ENCODE data around the gene STKLD1. TPM values are rescaled to one million over a fixed set of nuclear protein-coding genes. Genes with fewer than 3 reads are reported as not detected.
"Not testable (repeated sequence)": the region's sequence is repeated elsewhere in the genome, so short reads cannot be mapped to it uniquely, and the experiment has no call there.

Gene STKLD1
- total RNA-seq, 2 experiments from 2014 or later = 0.40 to 0.82 TPM

- no peaks in the 10 kb centered on the region for H3K9me3 Mint-ChIP-seq (ENCODE audit: low read depth)
- H3K36me3 Mint-ChIP-seq (ENCODE audit: low read depth) = peaks cover 46% of the 10 kb centered on the region
- intact Hi-C loops (cut with DNase I, micrococcal nuclease) = loop anchor here (2.0 to 10.0 kb wide), 3 partner anchors 42 to 149 kb away; no protein-coding TSS in a partner anchor
- peak overlapping the region; percentile 86 for H3K4me3 Mint-ChIP-seq
- ATAC-seq = no peak
- H3K4me1 Mint-ChIP-seq = peaks cover 28% of the 10 kb centered on the region
- CTCF ChIA-PET = interaction anchor here (0.5 to 1.2 kb wide), 3 partner anchors 28 to 153 kb away, joined by 3 read pairs; no protein-coding TSS in a partner anchor
- H3K27ac Mint-ChIP-seq = peak overlapping the region; percentile 89
- POLR2A ChIA-PET = interaction anchor here (1.2 kb wide), 1 partner anchor 14 kb away, joined by 3 read pairs; the partner anchor contains the start of genes MED22 and RPL7A
- no peak for DNase-seq
- H3K27me3 Mint-ChIP-seq = no peaks in the 10 kb centered on the region
Measured at GRCh38 chr9:133334161-133334560, 42.0 kb upstream of the STKLD1 start.

- POLR2A ChIA-PET = interaction anchor here (1.1 kb wide), 1 partner anchor 13 kb away, joined by 3 read pairs; the partner anchor contains the start of genes MED22 and RPL7A
- peaks cover 51% of the 10 kb centered on the region for H3K36me3 Mint-ChIP-seq (ENCODE audit: low read depth)
Measured at GRCh38 chr9:133334888-133335287, 41.3 kb upstream of the STKLD1 start.

GRCh38 chr9:133335924-133336811 lies 40.0 kb upstream of the STKLD1 start, which contains the start of gene SURF6:
Gene SURF6, minus strand, starts transcription at chr9:133336188. Its CDS starts 56 bp downstream, at chr9:133336132.
- Mint-ChIP-seq H3K36me3 (ENCODE audit: low read depth) (peaks cover 50% of the 10 kb centered on the region), H3K4me1 (peaks cover 23% of the 10 kb centered on the region), H3K27ac (peak within 1 kb of the TSS; percentile 89), H3K9me3 (ENCODE audit: low read depth) (no peaks in the 10 kb centered on the region), H3K4me3 (peak within 1 kb of the TSS; percentile 86), H3K27me3 (no peaks in the 10 kb centered on the region)
- POLR2A ChIA-PET = interaction anchor here (0.7 to 1.1 kb wide), 2 partner anchors 12 to 305 kb away, joined by 3 to 4 read pairs; partner anchors contain the start of genes MED22 and RPL7A
- ATAC-seq (peak; percentile 96), DNase-seq (peak; percentile 97)
- intact Hi-C loops (cut with DNase I, micrococcal nuclease) = loop anchor here (1.0 to 10.0 kb wide), 18 partner anchors 11 to 689 kb away; partner anchors contain the start of genes AK8 (in 1 of the 2), BRD3OS (in 1 of the 2), CACFD1 (in 1 of the 2) and GTF3C5 (in 1 of the 2)
- CTCF ChIA-PET = no interaction called here

More at GRCh38 chr9:133334888-133335287, 41.3 kb upstream of the STKLD1 start:
- not testable (repeated sequence) for ATAC-seq; DNase-seq; H3K9me3 Mint-ChIP-seq (ENCODE audit: low read depth); H3K27me3 Mint-ChIP-seq
- CTCF ChIA-PET = interaction anchor here (0.6 to 1.2 kb wide), 3 partner anchors 36 to 152 kb away, joined by 3 to 4 read pairs (median 3); no protein-coding TSS in a partner anchor
- intact Hi-C loops (cut with DNase I, micrococcal nuclease) = loop anchor here (2.0 to 10.0 kb wide), 4 partner anchors 43 to 458 kb away; partner anchors contain the start of genes AK8 (in 1 of the 2) and SPACA9 (in 1 of the 2)
- Mint-ChIP-seq H3K4me1 (peaks cover 28% of the 10 kb centered on the region), H3K27ac (peak overlapping the region; percentile 89), H3K4me3 (peak overlapping the region; percentile 86)

GRCh38 chr9:133339641-133340040 lies 36.5 kb upstream of the STKLD1 start:
- no peak for DNase-seq
- intact Hi-C loops (cut with DNase I, micrococcal nuclease) = loop anchor here (5.0 to 10.0 kb wide), 3 partner anchors 155 to 985 kb away; partner anchors contain the start of genes AK8 (in 1 of the 2), SETX (in 1 of the 2) and SPACA9 (in 1 of the 2)
- ChIA-PET POLR2A (interaction anchor here (1.5 kb wide), 1 partner anchor 11 kb away, joined by 7 read pairs; no protein-coding TSS in a partner anchor), CTCF (interaction anchor here (0.7 to 2.1 kb wide), 6 partner anchors 8 to 153 kb away, joined by 3 to 10 read pairs (median 5); partner anchors contain the start of genes MED22, RPL7A and STKLD1)
- H3K4me1 Mint-ChIP-seq = peaks cover 11% of the 10 kb centered on the region
- no peaks in the 10 kb centered on the region for H3K9me3 Mint-ChIP-seq (ENCODE audit: low read depth)
- H3K36me3 Mint-ChIP-seq (ENCODE audit: low read depth) = peaks cover 37% of the 10 kb centered on the region
- no peak for ATAC-seq
- H3K4me3 Mint-ChIP-seq = no peak overlapping the region
- H3K27me3 Mint-ChIP-seq = no peaks in the 10 kb centered on the region
- H3K27ac Mint-ChIP-seq = no peak overlapping the region

- intact Hi-C loops (cut with DNase I, micrococcal nuclease) = loop anchor here in 1 of 2 experiments (10.0 kb wide), 1 partner anchor 985 kb away; the partner anchor contains the start of gene SETX
Measured at GRCh38 chr9:133340256-133340655, 35.9 kb upstream of the STKLD1 start.

GRCh38 chr9:133340916-133341315 lies 35.2 kb upstream of the STKLD1 start:
- Mint-ChIP-seq H3K4me3 (no peak overlapping the region), H3K27ac (no peak overlapping the region), H3K36me3 (ENCODE audit: low read depth) (peaks cover 39% of the 10 kb centered on the region), H3K4me1 (peaks cover 6% of the 10 kb centered on the region), H3K27me3 (no peaks in the 10 kb centered on the region), H3K9me3 (ENCODE audit: low read depth) (no peaks in the 10 kb centered on the region)
- no peak for DNase-seq
- ChIA-PET CTCF (interaction anchor here (0.6 to 2.1 kb wide), 5 partner anchors 30 to 104 kb away, joined by 3 to 10 read pairs (median 3); partner anchors contain the start of gene STKLD1), POLR2A (interaction anchor here (1.5 kb wide), 1 partner anchor 9 kb away, joined by 7 read pairs; no protein-coding TSS in a partner anchor)
- no peak for ATAC-seq
- intact Hi-C loops (cut with DNase I, micrococcal nuclease) = loop anchor here in 1 of 2 experiments (10.0 kb wide), 1 partner anchor 986 kb away; the partner anchor contains the start of gene SETX

More at GRCh38 chr9:133340256-133340655, 35.9 kb upstream of the STKLD1 start:
- no peak overlapping the region for H3K27ac Mint-ChIP-seq
- H3K9me3 Mint-ChIP-seq (ENCODE audit: low read depth) = no peaks in the 10 kb centered on the region
- no peak for ATAC-seq
- ChIA-PET CTCF (interaction anchor here (1.2 to 2.1 kb wide), 5 partner anchors 8 to 37 kb away, joined by 3 to 10 read pairs (median 5); partner anchors contain the start of genes MED22, RPL7A and STKLD1), POLR2A (interaction anchor here (1.5 kb wide), 1 partner anchor 10 kb away, joined by 7 read pairs; no protein-coding TSS in a partner anchor)
- H3K36me3 Mint-ChIP-seq (ENCODE audit: low read depth) = peaks cover 42% of the 10 kb centered on the region
- H3K27me3 Mint-ChIP-seq = no peaks in the 10 kb centered on the region
- H3K4me1 Mint-ChIP-seq = peaks cover 8% of the 10 kb centered on the region
- no peak for DNase-seq
- H3K4me3 Mint-ChIP-seq = no peak overlapping the region

GRCh38 chr9:133341369-133342068 lies 34.6 kb upstream of the STKLD1 start:
- ATAC-seq = no peak

GRCh38 chr9:133342069-133342406 lies 34.1 kb upstream of the STKLD1 start:
- ChIA-PET POLR2A (no interaction called here), CTCF (interaction anchor here (0.7 to 1.7 kb wide), 6 partner anchors 11 to 597 kb away, joined by 3 to 11 read pairs (median 3); no protein-coding TSS in a partner anchor)
- no peak for DNase-seq
- no peaks in the 10 kb centered on the region for H3K9me3 Mint-ChIP-seq (ENCODE audit: low read depth)
- peaks cover 14% of the 10 kb centered on the region for H3K4me1 Mint-ChIP-seq
- ATAC-seq = peak; percentile 38
- intact Hi-C loops (cut with DNase I, micrococcal nuclease) = loop anchor here in 1 of 2 experiments (10.0 kb wide), 1 partner anchor 987 kb away; the partner anchor contains the start of gene SETX
- peaks cover 49% of the 10 kb centered on the region for H3K36me3 Mint-ChIP-seq (ENCODE audit: low read depth)
- peak overlapping the region; percentile 58 for H3K27ac Mint-ChIP-seq
- no peaks in the 10 kb centered on the region for H3K27me3 Mint-ChIP-seq
- H3K4me3 Mint-ChIP-seq = no peak overlapping the region

More at GRCh38 chr9:133341369-133342068, 34.6 kb upstream of the STKLD1 start:
- H3K4me3 Mint-ChIP-seq = no peak overlapping the region
- peaks cover 10% of the 10 kb centered on the region for H3K4me1 Mint-ChIP-seq
- H3K36me3 Mint-ChIP-seq (ENCODE audit: low read depth) = peaks cover 43% of the 10 kb centered on the region
- intact Hi-C loops (cut with DNase I, micrococcal nuclease) = loop anchor here in 1 of 2 experiments (10.0 kb wide), 1 partner anchor 987 kb away; the partner anchor contains the start of gene SETX
- CTCF ChIA-PET = interaction anchor here (0.7 to 2.1 kb wide), 7 partner anchors 12 to 598 kb away, joined by 3 to 11 read pairs (median 3); no protein-coding TSS in a partner anchor
- H3K9me3 Mint-ChIP-seq (ENCODE audit: low read depth) = no peaks in the 10 kb centered on the region
- H3K27me3 Mint-ChIP-seq = no peaks in the 10 kb centered on the region
- DNase-seq = no peak
- POLR2A ChIA-PET = interaction anchor here (1.5 kb wide), 1 partner anchor 9 kb away, joined by 7 read pairs; no protein-coding TSS in a partner anchor
- no peak overlapping the region for H3K27ac Mint-ChIP-seq

- POLR2A ChIA-PET = no interaction called here
- H3K9me3 Mint-ChIP-seq (ENCODE audit: low read depth) = no peaks in the 10 kb centered on the region
- CTCF ChIA-PET = interaction anchor here (1.1 to 1.7 kb wide), 3 partner anchors 11 to 30 kb away, joined by 3 to 11 read pairs (median 5); no protein-coding TSS in a partner anchor
- peaks cover 51% of the 10 kb centered on the region for H3K36me3 Mint-ChIP-seq (ENCODE audit: low read depth)
- ATAC-seq (no peak), DNase-seq (no peak)
- intact Hi-C loops (cut with DNase I, micrococcal nuclease) = loop anchor here in 1 of 2 experiments (10.0 kb wide), 1 partner anchor 988 kb away; the partner anchor contains the start of gene SETX
- no peak overlapping the region for H3K27ac Mint-ChIP-seq
- no peak overlapping the region for H3K4me3 Mint-ChIP-seq
- H3K27me3 Mint-ChIP-seq = no peaks in the 10 kb centered on the region
- H3K4me1 Mint-ChIP-seq = peaks cover 15% of the 10 kb centered on the region
Measured at GRCh38 chr9:133342570-133342969, 33.6 kb upstream of the STKLD1 start.

GRCh38 chr9:133344071-133344470 lies 32.1 kb upstream of the STKLD1 start:
- ChIA-PET CTCF (interaction anchor here (0.5 to 0.9 kb wide), 2 partner anchors 11 to 161 kb away, joined by 3 to 6 read pairs; no protein-coding TSS in a partner anchor), POLR2A (no interaction called here)
- peaks cover 16% of the 10 kb centered on the region for H3K4me1 Mint-ChIP-seq
- intact Hi-C loops (cut with DNase I, micrococcal nuclease) = loop anchor here in 1 of 2 experiments (10.0 kb wide), 1 partner anchor 989 kb away; the partner anchor contains the start of gene SETX
- no peaks in the 10 kb centered on the region for H3K27me3 Mint-ChIP-seq
- DNase-seq (no peak), ATAC-seq (no peak)
- H3K36me3 Mint-ChIP-seq (ENCODE audit: low read depth) = peaks cover 62% of the 10 kb centered on the region
- no peak overlapping the region for H3K27ac Mint-ChIP-seq
- no peaks in the 10 kb centered on the region for H3K9me3 Mint-ChIP-seq (ENCODE audit: low read depth)
- no peak overlapping the region for H3K4me3 Mint-ChIP-seq

All from activated CD4-positive, alpha-beta T cell treated with anti-CD3 and anti-CD28 coated beads for 36 hours (primary cell).